Measurements from ENCODE around the gene HAAO.

- TF ChIP-seq, protein P1, sequence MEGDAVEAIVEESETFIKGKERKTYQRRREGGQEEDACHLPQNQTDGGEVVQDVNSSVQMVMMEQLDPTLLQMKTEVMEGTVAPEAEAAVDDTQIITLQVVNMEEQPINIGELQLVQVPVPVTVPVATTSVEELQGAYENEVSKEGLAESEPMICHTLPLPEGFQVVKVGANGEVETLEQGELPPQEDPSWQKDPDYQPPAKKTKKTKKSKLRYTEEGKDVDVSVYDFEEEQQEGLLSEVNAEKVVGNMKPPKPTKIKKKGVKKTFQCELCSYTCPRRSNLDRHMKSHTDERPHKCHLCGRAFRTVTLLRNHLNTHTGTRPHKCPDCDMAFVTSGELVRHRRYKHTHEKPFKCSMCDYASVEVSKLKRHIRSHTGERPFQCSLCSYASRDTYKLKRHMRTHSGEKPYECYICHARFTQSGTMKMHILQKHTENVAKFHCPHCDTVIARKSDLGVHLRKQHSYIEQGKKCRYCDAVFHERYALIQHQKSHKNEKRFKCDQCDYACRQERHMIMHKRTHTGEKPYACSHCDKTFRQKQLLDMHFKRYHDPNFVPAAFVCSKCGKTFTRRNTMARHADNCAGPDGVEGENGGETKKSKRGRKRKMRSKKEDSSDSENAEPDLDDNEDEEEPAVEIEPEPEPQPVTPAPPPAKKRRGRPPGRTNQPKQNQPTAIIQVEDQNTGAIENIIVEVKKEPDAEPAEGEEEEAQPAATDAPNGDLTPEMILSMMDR (conservative IDR thresholded peaks at IDR 0.05; ENCODE audit: low read depth in 2 of 2), result peak; percentile 58 to 65
- TF ChIP-seq ZNF114 (CRISPR knock-in tag; IDR thresholded peaks at IDR 0.05) (no peak), EZH2 (IDR thresholded peaks at IDR 0.05; ENCODE audit: low read depth, unreplicated experiment) (no peak), EZH2phosphoT487 (IDR thresholded peaks at IDR 0.05; ENCODE audit: unreplicated experiment) (no peak), REST (IDR thresholded peaks at IDR 0.05; ENCODE audit: unreplicated experiment) (no peak), POLR2AphosphoS5 (IDR thresholded peaks at IDR 0.05; ENCODE audit: low read depth) (no peak), JUNB (IDR thresholded peaks at IDR 0.05; ENCODE audit: unreplicated experiment) (no peak), CREB1 (CRISPR knock-in tag; IDR thresholded peaks at IDR 0.05; ENCODE audit: low read depth) (no peak), ETS1 (IDR thresholded peaks at IDR 0.05) (no peak), STAT1 (IDR thresholded peaks at IDR 0.05; ENCODE audit: unreplicated experiment) (no peak)
Measured at GRCh38 chr2:42794271-42795046, 2.1 kb upstream of the HAAO start.
